H4 (cell line): ENCODE data around the gene SH3BP5. TPM values are rescaled to one million over a fixed set of nuclear protein-coding genes. Genes with fewer than 3 reads are reported as not detected.
"Not testable (repeated sequence)": the region's sequence is repeated elsewhere in the genome, so short reads cannot be mapped to it uniquely, and the experiment has no call there.

Source experiments
- DNase-seq: peaks from one replicate; pipeline ENCODE4 v3.0.0-alpha.2; 2015; ENCODE audit warnings: low spot score
- total RNA-seq: library from RNA; depleted of rRNA; stranded (reverse); fragments of >200 nt; shearing (Covaris generic); gene quantifications from 2 replicates; pipeline ENCODE4 v1.2.3, GENCODE V29; 2014; rRNA removed

Gene SH3BP5, protein sequence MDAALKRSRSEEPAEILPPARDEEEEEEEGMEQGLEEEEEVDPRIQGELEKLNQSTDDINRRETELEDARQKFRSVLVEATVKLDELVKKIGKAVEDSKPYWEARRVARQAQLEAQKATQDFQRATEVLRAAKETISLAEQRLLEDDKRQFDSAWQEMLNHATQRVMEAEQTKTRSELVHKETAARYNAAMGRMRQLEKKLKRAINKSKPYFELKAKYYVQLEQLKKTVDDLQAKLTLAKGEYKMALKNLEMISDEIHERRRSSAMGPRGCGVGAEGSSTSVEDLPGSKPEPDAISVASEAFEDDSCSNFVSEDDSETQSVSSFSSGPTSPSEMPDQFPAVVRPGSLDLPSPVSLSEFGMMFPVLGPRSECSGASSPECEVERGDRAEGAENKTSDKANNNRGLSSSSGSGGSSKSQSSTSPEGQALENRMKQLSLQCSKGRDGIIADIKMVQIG
- 11.7 and 12.4 TPM in 2 replicates for total RNA-seq

DNA sequence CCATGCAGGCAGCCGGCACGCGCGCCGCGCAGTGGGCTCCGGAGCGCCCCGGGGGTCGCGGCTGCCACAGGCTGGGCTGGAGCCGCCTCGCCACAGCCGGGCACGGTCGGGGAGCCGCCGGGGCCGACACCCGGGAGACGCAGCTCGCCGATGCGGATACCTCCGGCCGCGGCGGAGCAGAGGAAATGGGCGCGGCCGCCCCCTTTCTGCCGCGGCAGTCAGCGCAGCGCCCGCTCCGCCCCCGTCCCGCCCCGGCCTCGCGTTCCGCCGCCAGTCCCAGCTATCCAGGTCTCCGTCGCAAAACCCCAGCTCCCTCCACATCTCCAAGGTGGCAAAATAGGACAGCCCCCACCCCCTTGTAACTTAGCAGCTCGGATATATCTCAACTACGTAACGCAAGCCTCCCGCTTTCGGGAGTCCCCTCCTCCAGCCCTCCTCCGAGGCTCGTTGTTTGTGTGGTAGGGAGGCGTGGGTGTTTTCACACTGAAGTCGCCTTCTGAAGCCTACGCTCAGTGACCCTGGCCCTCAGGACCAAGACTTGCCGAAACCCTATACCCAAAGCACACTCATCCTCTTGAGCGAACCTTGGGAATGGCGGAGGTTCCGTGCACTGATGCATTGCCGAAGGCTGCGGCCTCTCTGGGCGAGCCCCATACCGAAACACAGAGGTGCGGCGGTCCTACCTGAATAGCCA lies at the start of gene SH3BP5:
Gene SH3BP5, minus strand, starts transcription at position 182 of the 694 bp plus-strand sequence. Its CDS starts 178 bp downstream, at position 4.
- peak; percentile 50 for DNase-seq

- DNase-seq, result no peak
These were observed 48.8 kb upstream of the SH3BP5 start for GRCh38 chr3:15380980-15381890.

DNA sequence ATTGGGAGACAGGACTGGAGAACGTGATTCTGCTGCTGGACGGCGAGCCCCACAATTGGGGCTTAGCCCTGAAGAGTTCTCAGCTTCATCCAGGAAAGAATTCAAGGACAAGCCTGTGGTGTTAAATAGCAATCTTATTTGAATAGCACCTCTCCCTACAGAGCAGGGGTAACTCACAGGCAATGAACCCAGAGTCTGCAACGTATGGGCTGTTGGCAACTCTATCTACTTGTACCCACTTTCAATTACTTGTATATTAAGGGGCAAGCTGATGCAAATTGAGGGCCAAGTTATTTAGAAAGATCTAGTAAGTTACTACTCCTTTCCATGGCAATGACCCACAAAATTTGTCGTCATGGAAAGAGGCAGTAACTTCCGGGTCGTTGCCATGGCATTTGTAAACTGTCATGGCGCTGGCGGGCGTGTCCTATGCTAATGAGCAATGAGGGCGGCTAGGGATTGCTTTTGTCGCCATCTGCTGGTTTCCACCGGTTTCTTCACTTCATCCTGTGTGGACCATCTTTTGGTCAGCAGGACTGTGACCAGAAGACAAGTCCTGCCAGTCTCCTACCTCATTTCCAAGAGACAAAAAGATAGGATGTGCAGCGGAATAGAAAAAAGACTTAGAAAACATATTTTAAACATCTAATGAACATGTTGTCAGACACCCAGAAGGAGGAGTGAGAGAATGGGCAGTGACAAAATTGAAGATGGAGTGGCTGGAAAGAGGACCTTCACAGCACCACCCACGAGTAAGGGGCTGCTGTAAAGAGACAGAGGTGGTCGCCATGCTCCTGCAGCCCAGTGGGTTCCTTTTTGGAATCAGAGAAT lies 45.8 kb upstream of the SH3BP5 start:
- DNase-seq, result peak; percentile 92

- no peak for DNase-seq
These were observed 43.1 kb upstream of the SH3BP5 start for GRCh38 chr3:15375461-15376000.

GRCh38 chr3:15372918-15373317 lies 40.5 kb upstream of the SH3BP5 start:
- DNase-seq, result no peak

DNA sequence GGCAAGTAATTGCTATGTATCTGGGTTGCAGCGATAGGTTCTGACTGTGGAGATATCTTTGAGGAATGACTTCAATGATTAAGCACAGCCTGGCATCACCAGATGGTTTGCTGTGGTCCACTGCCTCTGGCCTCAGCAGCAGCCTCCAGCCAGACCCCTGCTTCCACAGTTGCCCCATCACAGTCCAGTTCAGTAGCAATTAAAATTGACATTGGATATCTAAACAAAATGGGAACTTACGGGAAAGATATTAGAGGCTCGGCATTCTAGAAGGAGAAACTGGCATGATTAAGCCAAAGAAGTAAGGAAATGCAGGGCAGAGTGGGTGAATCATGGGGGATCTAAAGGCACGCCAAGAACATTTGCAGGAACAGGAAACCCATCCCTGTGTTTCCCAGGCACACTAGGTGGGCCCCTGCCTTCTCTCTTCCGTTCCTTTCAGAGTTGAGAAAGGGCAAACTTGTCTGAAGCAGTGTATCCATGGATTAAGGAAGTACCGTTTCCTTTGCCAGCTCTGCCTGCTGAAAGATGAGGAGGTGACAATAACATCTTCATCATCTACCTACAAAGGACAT lies 36.3 kb upstream of the SH3BP5 start:
- peak; percentile 40 for DNase-seq

DNA sequence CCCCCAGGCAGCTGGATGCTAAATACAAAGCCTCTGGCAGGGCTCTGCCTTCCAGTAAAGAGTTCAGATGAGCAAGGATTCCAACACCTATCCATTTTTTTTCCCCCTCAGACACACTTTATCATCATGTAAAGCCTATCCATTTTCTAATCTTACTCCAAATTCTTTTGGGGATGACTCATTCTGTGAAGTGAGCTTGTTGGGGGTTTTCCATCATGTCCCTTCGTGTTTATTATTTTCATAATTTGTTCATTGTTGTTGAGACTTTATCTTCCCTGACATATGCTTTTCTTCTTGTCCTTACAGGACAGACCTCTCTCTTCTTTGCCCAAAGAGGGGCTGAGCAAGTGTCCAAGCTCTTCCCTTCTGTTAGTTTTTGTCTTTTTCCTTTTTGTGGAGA lies 34.7 kb upstream of the SH3BP5 start:
- no peak for DNase-seq

DNA sequence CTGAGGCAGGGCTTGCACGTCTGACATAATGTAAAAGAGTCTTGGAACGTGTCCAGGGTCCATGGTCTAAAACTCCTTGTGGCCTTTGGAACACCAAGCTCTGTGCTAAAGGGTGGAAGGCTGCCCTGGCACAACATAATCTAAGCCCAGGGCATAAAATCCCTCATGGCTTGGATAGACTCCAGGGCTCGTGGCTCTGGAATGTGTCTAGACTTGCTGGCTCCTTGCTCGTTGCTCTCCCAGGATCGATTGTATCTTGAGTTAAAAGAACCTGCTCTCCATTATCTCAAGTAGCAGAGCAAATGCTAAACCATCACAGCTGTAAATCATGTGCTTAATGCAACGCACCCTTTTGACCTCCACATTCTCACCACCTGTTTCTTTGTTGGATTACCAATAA lies 31.7 kb upstream of the SH3BP5 start:
- not testable (repeated sequence) for DNase-seq

- no peak for DNase-seq
These were observed 29.3 kb upstream of the SH3BP5 start for GRCh38 chr3:15361494-15362214.

DNA sequence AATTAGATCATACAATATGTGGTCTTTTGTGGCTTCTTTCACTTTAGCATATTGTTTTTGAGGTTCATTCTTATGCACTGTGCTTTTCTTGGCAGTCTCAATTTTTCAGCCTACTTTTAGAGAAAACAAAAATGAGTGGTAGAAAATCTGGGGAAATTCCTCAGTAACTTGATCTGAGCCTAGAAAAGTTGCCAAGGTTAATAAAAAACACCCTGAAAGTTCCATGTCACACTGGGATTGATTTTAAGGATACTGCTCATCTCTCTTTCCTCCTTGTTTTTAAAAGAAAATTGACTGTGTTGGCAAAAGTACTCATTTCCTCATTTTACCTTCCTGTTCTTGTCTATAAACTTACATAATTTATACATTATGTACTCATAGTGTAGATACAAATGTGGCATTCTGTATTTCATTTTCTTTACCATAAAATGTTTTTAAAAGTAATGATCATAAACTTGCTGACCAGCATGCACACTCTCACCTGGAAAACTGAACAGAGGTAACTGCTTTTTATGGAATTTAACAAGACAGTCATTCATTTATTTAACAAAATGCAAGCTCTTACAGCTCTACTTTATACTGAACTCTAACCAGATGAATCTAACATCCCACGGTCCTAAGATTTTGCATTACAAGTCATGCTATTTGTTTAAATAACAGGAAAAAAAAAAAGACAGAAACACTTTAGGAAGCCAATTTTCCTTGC lies 28.6 kb upstream of the SH3BP5 start:
- no peak for DNase-seq

DNA sequence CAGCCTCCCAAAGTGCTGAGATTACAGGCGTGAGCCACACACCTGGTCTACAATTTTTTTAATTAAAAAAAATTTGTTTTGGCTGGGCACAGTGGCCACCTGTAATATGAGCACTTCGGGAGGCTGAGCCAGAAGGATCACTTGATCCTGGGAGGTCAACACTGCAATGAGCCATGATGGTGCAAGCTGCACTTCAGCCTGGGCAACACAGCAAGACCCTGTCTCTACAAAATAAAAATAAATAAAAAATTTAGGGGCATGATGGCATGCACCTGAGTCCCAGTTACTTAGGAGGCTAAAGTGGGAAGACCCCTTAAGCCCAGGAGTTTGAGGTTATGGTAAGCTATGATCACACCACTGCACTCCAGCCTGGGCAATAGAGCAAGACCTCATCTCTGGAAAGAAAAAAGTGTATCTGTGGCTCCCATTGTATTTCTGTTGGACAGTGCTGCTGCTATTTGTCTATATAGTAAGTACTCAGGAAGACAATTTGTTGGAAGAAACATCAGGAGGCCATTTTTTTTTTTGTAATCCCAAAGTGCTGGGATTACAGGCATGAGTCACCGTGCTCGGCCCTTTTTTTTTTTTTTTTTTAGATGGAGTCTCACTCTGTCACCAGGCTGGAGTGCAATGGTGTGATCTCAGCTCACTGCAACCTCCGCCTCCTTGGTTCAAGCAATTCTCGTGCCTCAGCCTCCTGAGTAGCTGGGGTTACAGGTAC lies 27.5 kb upstream of the SH3BP5 start:
- no peak for DNase-seq

- not testable (repeated sequence) for DNase-seq
These were observed 24.3 kb upstream of the SH3BP5 start for GRCh38 chr3:15356651-15357061.

- no peak for DNase-seq
These were observed 23.8 kb upstream of the SH3BP5 start for GRCh38 chr3:15356176-15356575.

- DNase-seq, result no peak
These were observed 22.7 kb upstream of the SH3BP5 start for GRCh38 chr3:15355086-15355485.

- DNase-seq, result no peak
These were observed 22.1 kb upstream of the SH3BP5 start for GRCh38 chr3:15354485-15354884.

DNA sequence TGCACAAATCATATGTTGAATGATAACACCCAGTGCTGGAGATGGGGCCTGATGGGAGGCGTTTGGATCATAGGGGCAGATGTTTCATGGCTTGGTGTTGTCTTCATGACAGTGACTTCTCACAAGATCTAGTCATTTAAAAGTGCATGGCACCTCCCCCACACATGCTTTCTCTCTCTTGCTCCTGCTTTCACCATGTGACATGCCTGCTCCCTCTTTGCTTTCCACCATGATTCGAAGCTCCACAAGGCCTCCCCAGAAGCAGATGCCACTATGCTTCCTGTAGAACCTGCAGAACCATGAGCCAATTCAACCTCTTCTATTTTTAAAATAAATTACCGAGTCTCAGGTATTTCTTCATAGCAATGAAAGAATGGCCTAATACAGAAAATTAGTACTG lies 17.8 kb upstream of the SH3BP5 start:
- DNase-seq, result no peak

DNA sequence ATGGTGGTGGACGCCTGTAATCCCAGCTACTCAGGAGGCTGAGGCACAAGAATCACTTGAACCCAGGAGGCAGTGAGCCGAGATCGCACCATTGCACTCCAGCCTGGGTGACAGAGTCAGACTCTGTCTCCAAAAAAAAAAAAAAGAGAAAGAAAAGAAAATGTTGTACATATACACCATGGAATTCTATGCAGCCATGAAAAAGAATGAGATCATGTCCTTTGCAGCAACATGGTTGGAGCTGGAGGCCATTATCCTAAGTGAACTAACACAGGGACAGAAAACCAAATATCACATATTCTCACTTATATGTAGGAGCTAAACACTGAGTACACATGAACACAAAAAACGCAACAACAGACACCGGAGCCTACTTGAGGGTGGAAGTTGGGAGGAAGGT lies 17.1 kb upstream of the SH3BP5 start:
- DNase-seq, result not testable (repeated sequence)

GRCh38 chr3:15348246-15348645 lies 15.9 kb upstream of the SH3BP5 start:
- DNase-seq, result no peak
